GM10248 (cell line): ENCODE results near the gene SLC4A4.

Experiments used
- CTCF ChIA-PET: fragments of 300-600 bp; sonication (Branson Sonifier 250); formaldehyde crosslinking; extraction: SDS; loops from one replicate; lab custom pipeline; 2021; ENCODE audit warnings: antibody characterized with exemption; lab: Yijun Ruan, JAX
- POLR2A ChIA-PET: fragments of 350-650 bp; sonication (Branson Sonifier 250); formaldehyde crosslinking; extraction: SDS; loops from one replicate; lab custom pipeline; 2020; ENCODE audit warnings: antibody characterized with exemption; lab: Yijun Ruan, JAX
- DNase-seq: peaks from one replicate; pipeline ENCODE4 v3.0.0; 2012; ENCODE audit errors: extremely low spot score
- TF ChIP-seq, protein P1 (sequence below): IDR thresholded peaks from 2 replicates; pipeline ENCODE4 v1.5.1; 2012; ENCODE audit warnings: mild to moderate bottlenecking, low read depth; ENCODE audit errors: extremely low read depth, missing control alignments, control extremely low read depth

The SLC4A4 gene

DNA sequence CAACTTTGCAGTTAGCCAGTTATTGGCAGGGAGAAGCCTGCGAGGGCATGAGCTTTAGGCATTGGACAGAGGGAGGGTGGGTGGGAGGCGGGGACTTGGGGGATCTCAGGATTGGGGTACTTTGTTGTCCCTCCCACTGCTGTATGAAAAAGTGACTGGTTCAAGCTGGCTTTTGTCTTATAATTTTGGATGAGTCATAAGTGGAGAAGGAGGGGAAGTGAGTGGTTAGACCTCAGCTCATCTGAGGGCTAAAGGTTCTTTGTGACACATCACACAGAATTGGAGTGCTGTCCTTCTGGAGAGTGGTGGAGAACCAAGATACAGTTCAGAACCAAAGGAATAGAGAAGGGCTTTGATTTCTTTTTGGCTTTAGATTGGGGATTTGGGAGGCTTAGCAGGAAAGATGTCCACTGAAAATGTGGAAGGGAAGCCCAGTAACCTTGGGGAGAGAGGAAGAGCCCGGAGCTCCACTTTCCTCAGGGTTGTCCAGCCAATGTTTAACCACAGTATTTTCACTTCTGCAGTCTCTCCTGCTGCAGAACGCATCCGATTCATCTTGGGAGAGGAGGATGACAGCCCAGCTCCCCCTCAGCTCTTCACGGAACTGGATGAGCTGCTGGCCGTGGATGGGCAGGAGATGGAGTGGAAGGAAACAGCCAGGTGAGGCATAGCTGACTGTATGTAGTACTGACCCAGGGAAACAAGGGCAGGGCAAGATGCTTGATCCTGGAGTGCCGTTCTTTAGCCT lies at the start of gene SLC4A4:
TSS of gene SLC4A4 (plus strand) at position 175 of the 748 bp plus-strand sequence.
- ChIA-PET CTCF (interaction anchor here (1.0 to 2.1 kb wide), 3 partner anchors 10 to 44 kb away, joined by 3 to 4 read pairs (median 3); no protein-coding TSS in a partner anchor), POLR2A (no interaction called here)
- TF ChIP-seq, protein P1, sequence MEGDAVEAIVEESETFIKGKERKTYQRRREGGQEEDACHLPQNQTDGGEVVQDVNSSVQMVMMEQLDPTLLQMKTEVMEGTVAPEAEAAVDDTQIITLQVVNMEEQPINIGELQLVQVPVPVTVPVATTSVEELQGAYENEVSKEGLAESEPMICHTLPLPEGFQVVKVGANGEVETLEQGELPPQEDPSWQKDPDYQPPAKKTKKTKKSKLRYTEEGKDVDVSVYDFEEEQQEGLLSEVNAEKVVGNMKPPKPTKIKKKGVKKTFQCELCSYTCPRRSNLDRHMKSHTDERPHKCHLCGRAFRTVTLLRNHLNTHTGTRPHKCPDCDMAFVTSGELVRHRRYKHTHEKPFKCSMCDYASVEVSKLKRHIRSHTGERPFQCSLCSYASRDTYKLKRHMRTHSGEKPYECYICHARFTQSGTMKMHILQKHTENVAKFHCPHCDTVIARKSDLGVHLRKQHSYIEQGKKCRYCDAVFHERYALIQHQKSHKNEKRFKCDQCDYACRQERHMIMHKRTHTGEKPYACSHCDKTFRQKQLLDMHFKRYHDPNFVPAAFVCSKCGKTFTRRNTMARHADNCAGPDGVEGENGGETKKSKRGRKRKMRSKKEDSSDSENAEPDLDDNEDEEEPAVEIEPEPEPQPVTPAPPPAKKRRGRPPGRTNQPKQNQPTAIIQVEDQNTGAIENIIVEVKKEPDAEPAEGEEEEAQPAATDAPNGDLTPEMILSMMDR = no peak

DNA sequence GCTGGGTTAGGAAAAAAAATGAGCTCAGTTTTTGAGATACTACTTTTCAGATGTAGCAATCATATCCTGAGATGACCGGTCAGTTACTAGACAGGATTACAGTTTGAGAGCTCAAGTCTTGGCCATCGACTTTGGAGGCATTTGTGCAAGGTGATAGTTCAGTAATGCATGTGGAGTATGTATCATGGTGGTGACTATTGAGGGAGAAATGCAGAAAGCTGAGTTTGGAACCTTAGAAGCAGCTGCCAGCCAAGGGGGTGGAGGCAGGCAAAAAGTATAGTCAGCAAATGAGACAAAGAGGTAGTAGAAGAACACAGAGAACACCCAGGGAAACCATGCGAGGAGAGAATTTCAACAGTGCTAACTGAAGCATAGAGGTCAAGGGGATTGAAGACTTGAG lies 48.7 kb upstream of the SLC4A4 start:
- ChIA-PET CTCF (interaction anchor here (2.6 kb wide), 1 partner anchor 15 kb away, joined by 9 read pairs; no protein-coding TSS in a partner anchor), POLR2A (no interaction called here)
- DNase-seq = no peak
- TF ChIP-seq, protein P1 = no peak

More for the DNA sequence above, at the start of gene SLC4A4:
- peak; percentile 73 for DNase-seq

DNA sequence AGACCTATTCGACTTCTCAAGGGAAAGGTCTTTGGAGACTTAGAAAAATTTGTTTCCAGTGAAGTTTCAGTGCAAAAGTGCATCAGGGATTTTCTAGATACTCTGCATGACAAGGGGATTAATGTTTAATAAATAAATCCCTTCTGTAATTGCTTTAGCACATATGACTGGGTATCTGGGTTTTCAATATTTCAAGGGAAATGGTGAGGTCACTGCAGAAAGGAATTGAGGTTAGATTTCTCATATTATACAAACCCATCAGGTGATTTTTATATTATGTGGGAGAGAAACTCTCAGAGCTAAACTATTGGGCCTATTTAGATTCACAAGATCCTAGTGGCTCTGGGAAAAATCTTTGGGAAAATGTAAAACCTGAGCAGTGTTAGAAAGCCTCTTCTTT lies 48.3 kb upstream of the SLC4A4 start:
- ChIA-PET POLR2A (no interaction called here), CTCF (interaction anchor here (0.7 to 2.6 kb wide), 3 partner anchors 11 to 62 kb away, joined by 3 to 9 read pairs (median 3); no protein-coding TSS in a partner anchor)
- no peak for DNase-seq
- TF ChIP-seq, protein P1 = no peak

DNA sequence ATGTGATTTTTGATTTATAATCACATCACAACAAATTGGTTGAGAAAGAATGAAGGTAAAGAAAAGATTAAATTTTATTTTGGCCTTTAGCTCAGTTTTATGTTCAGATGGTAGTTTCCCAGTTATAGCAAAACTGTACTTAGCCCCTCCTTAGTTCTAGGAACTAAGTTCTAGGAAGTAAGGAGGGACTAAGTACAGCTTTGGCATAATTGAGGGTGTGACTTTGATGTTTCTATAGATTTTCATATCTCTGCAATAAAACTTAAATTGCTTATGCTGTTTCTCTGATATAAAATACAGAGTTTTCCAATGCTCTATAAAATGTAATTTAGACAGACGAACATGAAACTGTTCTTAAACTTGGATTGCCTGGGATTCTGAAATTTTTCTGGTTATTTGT lies 46.6 kb upstream of the SLC4A4 start:
- TF ChIP-seq, protein P1 = no peak
- ChIA-PET CTCF (no interaction called here), POLR2A (no interaction called here)
- no peak for DNase-seq

DNA sequence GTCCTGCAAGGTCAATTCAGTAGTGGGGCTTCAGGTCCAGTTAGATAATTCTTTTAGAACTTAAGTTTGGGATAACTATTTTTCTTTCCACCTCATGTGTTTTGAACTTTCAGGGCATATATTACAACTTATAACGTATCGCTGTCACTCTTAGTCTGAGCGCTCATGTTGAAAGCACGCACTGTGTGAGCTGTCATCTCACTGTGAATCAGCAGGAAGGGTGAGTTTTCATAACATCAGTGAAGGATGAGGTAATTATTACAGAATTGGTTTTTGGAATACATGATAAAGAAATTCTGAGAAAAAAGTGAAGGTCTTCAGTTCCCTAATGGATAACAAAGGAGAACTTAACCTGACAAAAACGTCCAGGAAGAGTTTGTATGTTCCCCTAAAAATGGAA lies 45.1 kb upstream of the SLC4A4 start:
- TF ChIP-seq, protein P1 = no peak
- ChIA-PET POLR2A (no interaction called here), CTCF (no interaction called here)
- no peak for DNase-seq

DNA sequence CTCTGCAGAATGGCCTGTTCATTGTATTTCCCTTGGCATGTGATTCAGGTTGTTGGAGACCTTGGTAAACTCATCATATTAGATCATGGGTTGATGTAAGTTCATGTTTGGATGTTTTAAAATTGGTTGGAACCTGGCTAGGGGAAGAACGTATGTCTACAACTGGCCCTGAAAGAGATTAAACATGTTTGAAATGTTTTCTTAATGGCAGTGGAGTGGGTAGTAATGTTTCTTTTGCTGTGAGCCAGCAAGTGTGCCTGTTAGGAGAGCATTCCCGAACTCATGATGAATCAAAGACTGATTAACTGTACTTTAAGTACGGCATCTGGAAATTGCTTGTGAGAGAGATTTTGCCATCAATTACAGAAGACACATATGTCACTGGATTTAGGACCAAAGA lies 44.5 kb upstream of the SLC4A4 start:
- ChIA-PET POLR2A (no interaction called here), CTCF (no interaction called here)
- no peak for DNase-seq
- TF ChIP-seq, protein P1 = no peak
